SW 1271 (cell line): Measurements from ENCODE around the gene SCAF1.
"Not testable (repeated sequence)": the region's sequence is repeated elsewhere in the genome, so short reads cannot be mapped to it uniquely, and the experiment has no call there.

ENCODE experiments used
- DNase-seq, 2 experiments: peaks; one replicate each; lab custom pipeline; 2025; lab: John Stamatoyannopoulos, UW

SCAF1 gene

DNA sequence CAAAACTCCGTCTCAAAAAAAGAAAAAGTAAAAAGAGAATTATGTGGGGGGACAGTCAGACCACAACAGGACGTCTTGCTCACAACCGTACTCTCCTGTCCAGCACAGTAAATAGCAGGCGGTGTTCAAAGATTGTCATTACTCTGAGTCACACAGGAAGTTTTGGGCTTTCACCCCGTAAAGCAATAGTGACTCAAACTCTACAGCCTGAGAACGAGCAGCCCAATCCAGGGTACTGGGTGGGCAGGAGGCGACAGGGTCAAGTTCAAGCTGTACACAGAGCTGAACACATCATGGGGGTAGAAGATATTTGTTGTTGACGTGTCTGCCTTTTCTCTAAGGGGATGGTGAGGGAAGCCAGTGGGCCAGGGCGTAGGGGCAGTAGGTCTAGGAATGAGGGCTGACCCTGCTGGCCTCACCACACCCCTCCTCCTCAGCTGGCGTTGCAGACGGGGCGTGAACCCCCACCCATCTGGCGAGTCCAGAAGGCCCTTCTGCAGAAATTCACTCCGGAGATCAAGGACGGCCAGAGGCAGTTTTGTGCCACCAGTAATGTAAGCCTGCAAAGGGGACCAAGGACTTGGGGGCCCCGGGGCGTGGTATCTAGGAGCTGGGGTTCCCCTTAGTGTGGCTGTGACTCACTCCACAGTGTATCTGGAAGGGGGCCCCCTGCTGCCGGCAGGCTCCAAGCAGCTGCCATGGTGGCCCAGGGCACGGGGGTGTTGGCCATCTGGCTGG, 27.7 kb upstream of the SCAF1 start:
- DNase-seq, result peak; percentile 50 to 89

GRCh38 chr19:49615861-49616260, 26.1 kb upstream of the SCAF1 start:
- no peak for DNase-seq

GRCh38 chr19:49616532-49616931, 25.5 kb upstream of the SCAF1 start:
- no peak for DNase-seq

DNA sequence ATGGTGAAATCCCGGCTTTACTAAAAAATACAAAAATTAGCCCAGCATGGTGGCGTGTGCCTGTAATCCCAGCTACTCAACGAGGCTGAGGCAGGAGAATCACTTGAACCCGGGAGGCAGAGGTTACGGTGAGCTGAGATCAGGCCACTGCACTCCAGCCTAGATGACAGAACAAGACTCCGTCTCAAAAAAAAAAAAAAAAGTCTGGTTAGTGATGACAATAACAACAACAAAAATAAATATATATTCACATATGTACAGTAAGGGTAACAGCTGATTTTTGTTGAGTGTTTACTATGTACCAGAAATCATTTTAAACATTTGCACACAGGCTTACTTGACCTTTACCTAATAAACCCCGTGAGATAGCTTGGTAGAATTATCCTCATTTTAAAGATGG, 25.1 kb upstream of the SCAF1 start:
- no peak for DNase-seq

GRCh38 chr19:49617860-49618259, 24.1 kb upstream of the SCAF1 start:
- DNase-seq, result not testable (repeated sequence)

GRCh38 chr19:49624967-49625910, 16.8 kb upstream of the SCAF1 start:
- DNase-seq, result no peak

DNA sequence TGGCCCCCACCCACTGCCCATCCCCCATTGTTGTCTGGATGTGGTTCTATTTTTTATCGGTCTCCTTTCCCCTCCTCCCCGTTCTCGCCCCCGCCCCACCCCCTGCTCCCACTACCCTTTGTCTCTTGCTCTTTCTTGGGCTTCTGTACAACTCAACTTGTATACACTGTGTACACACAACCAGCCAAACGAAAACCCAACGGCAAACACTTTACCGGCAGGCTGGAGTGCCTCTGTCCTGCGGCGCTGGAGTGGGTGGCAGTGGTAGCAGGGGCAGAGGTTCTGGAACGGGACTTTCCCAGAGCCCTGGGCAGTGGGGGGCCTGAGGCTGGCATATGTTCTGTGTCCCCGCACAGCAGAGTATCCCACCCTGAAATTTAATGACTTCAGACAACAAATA, 15.8 kb upstream of the SCAF1 start:
- DNase-seq, result no peak

GRCh38 chr19:49629659-49630058, 12.3 kb upstream of the SCAF1 start:
- no peak for DNase-seq

DNA sequence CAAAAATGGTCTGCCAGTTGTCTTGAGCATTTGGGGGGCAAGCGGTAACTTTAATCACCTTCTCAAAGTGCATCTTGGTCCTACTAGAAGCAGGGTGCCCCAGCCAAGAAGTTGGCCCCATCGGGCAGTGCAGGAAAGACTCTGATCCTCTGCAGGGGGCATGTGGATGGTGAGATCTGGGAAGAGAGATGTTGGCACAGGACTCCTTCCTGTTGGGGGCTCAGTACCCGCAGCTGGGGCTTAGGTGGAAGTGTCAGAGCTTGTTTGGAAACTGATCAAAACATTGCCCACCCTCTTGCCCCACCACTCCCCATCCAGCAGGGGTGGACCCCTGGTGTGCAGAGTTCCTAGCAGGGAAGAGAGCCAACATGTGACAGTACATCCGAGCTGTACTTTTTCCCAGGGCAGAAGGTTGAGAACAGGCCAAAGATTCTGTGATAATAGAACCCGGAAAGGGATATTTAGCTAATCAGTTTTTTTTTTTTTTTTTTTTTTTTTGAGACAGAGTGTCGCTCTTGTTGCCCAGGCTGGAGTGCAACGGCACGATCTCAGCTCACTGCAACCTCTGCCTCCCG, 10.9 kb upstream of the SCAF1 start:
- DNase-seq, result no peak

DNA sequence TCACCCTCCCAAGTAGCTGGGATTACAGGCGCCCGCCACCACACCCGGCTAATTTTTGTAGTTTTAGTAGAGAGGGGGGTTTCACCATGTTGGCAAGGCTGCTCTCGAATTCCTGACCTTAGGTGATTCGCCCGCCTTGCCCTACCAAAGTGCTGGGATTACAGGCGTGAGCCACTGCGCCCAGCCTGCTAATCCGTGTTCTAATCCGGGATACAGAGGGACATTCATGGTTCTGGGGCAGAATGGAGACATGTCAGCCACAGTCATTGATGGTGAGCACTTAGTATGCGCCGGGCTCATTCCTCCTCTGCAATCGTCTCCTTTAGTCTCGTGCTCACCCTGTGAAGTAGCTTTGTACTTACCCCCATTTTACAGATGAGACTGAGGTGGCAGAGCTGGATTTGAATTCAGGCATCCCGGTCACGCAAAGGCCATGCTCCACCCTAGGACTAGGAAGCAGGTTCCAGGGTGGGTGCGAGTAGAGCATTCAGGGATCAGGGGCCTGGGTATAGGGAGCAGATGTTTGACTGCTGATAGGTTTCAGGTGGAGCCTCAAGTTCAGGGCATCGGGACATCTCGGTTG, 10.3 kb upstream of the SCAF1 start:
- DNase-seq, result no peak

DNA sequence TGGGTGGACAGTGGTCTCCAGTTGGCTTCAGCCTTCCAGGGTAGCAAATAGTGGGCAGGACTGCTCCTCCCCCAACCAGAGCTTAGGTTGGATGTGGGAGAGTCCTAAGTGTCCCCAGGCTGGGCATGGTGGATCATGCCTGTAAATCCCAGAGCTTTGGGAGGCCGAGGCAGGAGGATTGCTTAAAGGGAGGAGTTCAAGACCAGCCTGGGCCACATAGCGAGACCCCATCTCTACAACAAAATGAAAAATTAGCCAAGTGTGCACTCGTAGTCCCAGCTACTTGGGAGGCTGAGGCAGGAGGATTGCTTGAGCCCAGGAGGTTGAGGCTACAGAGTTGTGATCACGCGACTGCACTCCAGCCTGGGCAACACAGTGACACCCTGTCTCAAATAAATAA, 9.4 kb upstream of the SCAF1 start:
- no peak for DNase-seq

- not testable (repeated sequence) for DNase-seq
Observed at GRCh38 chr19:49633273-49633672, 8.7 kb upstream of the SCAF1 start.

GRCh38 chr19:49635530-49636232, 6.3 kb upstream of the SCAF1 start:
- DNase-seq, result no peak

DNA sequence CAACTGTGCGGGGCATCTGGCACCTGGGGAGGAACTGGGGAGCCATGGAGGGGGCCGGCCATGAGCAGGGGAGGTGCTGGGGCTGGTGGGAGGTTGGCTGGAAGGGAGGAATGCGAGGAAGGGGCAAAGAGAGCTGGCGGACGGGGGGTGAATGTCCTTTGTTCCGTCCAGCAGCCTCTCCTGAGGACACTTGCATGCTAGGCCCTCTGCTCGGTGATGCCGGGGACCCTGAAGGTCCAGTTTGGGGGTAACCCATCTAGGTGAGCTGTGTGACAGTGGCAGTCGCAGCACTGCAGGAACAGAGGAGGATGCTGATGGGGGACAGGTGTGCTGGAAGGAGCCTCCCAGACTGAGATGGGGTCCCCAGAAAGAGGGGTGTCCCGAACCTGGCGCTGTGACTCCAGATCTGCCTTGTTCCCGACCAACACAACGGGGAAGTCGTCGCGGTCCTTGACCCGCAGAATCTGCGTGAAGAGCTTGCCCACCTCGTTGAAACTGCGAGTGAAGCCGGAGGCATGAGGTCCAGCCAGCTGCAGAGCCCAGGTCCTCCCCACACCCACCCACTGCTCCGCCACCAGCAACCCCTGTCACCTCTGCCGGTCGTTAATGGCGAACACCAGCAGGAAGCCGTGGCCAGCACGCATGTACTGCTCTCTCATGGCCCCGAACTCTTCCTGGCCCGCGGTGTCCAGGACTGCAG, 5.6 kb upstream of the SCAF1 start:
- DNase-seq, result no peak

GRCh38 chr19:49637821-49638738, 3.9 kb upstream of the SCAF1 start:
- DNase-seq, result peak; percentile 25 to 70

DNA sequence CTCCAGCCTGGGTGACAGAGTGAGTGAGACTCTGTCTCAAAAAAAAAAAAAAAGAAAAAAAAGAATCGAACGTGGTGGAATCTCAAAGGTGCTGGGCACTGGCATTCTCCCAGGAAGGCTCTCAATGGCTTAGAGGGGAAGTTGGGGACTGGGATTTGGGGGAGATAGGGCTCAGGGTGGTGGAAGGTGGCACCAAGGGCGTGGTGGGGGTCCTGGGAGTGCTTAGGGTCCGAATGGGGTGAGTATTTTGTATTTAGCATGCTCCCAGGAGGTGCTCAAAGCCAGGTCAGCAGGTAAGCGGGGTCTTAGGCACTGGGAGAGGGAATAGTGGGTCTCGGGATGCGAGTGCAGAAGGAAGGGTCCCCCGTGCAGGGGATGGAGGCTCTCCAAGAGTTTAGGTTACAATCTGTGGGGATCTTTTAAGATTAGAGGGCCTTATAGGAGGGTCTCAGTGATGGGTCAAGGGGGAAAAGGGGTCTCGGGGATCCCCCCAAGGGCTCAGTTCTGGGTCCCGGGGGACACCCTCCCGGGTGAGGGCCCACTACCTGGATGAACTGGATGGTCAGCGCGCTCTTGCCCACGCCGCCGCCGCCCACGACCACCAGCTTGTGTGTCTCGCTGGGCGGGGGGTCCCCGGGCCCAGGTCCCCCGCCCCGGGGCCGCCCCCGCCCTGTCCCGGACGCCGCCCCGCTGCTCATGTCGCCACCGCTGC, 2.5 kb upstream of the SCAF1 start:
- peak in 1 of 2 experiments; percentile 22 for DNase-seq

DNA sequence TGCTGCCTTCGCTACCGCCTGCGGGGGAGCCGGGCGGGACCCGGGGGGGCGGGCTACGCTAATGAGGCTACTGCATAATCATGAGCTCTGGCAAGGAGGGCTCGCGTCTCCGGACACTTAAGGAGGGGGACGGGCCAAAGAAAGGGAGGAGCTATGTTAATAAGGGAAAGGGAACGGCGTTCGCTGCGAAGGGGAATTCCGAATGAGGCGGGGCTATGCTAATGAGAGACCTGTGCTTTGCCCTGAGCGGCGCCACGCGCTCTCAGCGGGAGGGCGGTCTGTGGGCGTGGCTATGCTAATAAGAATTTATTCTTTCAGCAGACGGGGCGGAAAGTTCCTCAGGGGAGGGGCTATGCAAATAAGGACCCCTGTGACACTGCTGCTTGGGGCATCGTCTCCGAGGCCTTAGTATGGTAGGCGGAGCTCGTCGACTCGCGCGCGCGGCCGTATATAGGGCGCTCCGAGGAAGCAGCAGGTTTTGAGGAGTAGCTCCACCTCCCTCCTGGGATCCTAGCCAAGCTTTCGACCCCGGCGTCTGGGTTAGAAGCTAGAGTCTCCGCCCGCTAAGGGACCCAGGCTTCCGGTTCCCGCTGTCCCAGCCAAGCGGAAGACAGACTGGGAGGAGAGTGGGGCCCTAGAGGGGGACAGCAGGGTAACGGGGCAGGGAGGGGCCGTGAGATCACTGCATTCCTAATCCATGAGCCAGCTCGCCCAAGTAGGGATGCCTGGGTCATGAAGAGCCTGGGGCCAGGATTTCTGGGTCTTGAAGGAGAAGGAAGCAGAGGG, 1.7 kb upstream of the SCAF1 start, which contains the start of gene RRAS:
TSS of gene RRAS (minus strand) at position 31 of the 786 bp plus-strand sequence. CDS start 45 bp downstream, outside the sequence.
- peak; percentile 100 for DNase-seq

DNA sequence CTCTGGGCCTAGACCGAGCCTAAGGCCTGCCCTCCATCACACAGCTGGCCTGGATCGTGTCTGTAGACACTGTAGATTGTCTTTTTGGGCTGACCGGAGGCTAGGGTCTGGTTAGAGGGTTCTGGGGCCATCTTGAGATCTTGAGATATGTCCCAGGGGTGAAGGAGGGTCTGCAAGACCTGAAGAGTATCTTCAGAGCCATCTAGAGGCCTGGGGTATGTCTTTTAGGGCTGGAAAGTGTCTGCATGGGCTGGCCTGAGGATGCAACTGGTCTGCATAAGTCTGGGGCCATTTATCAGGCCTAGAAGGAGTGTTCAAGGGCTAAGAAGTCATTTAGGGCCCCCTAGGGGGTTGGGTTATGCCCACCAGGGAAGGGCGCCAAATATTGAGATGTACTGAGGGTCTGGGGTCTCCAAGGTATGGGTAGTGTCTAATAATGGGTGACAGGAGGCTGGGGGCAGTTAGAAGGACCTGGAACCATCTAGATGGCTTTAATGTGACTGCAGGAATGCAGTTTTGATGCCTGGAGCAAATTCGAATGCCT, 555 bp downstream of the SCAF1 start:
- no peak for DNase-seq
